ENCODE measurements around the gene DSG2.

Gene DSG2

DNA sequence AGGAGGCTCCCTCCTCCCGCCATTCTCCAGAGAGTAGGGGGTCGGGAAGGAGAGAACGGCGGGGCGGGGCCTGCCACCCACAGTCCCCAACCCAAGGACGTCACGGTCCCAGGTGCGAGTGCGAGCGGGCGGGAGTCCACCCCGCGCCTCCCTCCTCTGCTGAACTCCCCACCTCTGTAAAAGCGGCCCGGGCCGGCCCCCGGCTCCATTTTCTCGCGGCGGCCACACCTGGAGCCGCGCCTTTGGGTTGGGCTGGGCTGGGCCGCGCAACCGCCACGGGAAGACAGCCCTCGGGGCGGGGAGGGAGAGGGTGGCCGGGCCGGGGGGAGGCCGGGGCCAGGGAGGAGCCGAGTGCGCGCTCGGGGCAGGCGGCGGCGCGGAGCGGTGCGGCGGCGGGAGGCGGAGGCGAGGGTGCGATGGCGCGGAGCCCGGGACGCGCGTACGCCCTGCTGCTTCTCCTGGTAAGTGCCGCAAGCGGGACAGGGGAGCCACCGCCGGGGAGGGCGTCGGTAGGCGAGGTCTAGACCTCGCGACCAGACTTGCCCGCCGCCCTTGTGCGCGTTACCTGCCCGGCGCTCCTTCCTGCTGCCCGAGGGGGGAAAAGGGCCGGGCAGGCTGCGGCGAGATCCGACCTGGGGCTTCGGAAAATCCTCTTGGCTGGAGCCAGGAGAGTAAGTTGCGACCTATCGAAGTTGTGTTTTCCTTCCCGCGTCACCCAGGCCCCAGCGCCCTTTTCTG lies at the start of gene DSG2:
Gene DSG2 (plus strand): TSS at position 342 of the 738 bp plus-strand sequence. CDS start 75 bp downstream, at position 417.
- H3K9me2 ChIP-seq (ENCODE audit: low read depth, low read length): no peaks in the 10 kb centered on the region
- H3K4me3 ChIP-seq (ENCODE audit: low read depth, low read length, poor library complexity, severe bottlenecking): no peak within 1 kb of the TSS
- no peaks in the 10 kb centered on the region for H3K36me3 ChIP-seq (ENCODE audit: insufficient read depth, low read length)
- no peaks in the 10 kb centered on the region for H3K9me3 ChIP-seq (ENCODE audit: low read length)
- TF ChIP-seq EZH2 (IDR thresholded peaks at IDR 0.05; ENCODE audit: borderline replicate concordance, low read length): no peak
- TF ChIP-seq, protein P1, sequence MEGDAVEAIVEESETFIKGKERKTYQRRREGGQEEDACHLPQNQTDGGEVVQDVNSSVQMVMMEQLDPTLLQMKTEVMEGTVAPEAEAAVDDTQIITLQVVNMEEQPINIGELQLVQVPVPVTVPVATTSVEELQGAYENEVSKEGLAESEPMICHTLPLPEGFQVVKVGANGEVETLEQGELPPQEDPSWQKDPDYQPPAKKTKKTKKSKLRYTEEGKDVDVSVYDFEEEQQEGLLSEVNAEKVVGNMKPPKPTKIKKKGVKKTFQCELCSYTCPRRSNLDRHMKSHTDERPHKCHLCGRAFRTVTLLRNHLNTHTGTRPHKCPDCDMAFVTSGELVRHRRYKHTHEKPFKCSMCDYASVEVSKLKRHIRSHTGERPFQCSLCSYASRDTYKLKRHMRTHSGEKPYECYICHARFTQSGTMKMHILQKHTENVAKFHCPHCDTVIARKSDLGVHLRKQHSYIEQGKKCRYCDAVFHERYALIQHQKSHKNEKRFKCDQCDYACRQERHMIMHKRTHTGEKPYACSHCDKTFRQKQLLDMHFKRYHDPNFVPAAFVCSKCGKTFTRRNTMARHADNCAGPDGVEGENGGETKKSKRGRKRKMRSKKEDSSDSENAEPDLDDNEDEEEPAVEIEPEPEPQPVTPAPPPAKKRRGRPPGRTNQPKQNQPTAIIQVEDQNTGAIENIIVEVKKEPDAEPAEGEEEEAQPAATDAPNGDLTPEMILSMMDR (IDR thresholded peaks at IDR 0.05; ENCODE audit: low read length): no peak
- no peaks in the 10 kb centered on the region for H3F3A ChIP-seq (ENCODE audit: insufficient read depth, low read length)
- no peaks in the 10 kb centered on the region for H4K20me1 ChIP-seq (ENCODE audit: insufficient read depth, low read length)
- H3K27me3 ChIP-seq (ENCODE audit: insufficient read depth, low read length): no peaks in the 10 kb centered on the region
- H3K4me1 ChIP-seq (ENCODE audit: insufficient read depth, low read length, severe bottlenecking): no peaks in the 10 kb centered on the region
- no peak within 1 kb of the TSS for H3K9ac ChIP-seq (ENCODE audit: low read length)
- H3K27ac ChIP-seq (ENCODE audit: low read depth, low read length, poor library complexity, severe bottlenecking): no peak within 1 kb of the TSS
- H2AFZ ChIP-seq (ENCODE audit: low read length): no peak within 1 kb of the TSS
- no peaks in the 10 kb centered on the region for H3K79me2 ChIP-seq (ENCODE audit: insufficient read depth, low read length)
- H3K4me2 ChIP-seq (ENCODE audit: low read length): no peak within 1 kb of the TSS

DNA sequence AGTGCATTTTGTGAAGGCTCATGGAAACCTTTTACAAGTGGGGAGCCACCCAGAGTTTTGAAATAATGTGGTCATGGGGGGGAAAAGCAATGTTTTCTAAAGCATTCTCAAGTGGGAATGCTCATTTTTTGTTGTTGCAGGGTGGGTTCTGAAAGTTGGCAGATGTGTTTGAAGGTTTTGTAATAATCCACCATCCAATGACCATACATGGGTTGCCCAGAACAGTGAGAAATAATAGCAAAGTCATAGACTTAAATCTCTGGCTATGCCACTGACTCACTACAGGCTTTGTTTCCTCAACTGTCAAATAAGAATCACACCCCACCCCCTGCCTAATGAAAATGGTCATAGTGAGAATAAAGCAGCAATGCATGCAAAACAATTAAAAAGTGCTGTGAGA lies 47.6 kb upstream of the DSG2 start:
- H2AFZ ChIP-seq (ENCODE audit: low read length): no peak overlapping the region
- H4K20me1 ChIP-seq (ENCODE audit: insufficient read depth, low read length): no peaks in the 10 kb centered on the region
- no peaks in the 10 kb centered on the region for H3K9me2 ChIP-seq (ENCODE audit: low read depth, low read length)
- H3K36me3 ChIP-seq (ENCODE audit: insufficient read depth, low read length): no peaks in the 10 kb centered on the region
- H3K9me3 ChIP-seq (ENCODE audit: low read length): no peaks in the 10 kb centered on the region
- TF ChIP-seq, protein P1 (IDR thresholded peaks at IDR 0.05; ENCODE audit: low read length): no peak
- no peak for TF ChIP-seq EZH2 (IDR thresholded peaks at IDR 0.05; ENCODE audit: borderline replicate concordance, low read length)
- no peaks in the 10 kb centered on the region for H3F3A ChIP-seq (ENCODE audit: insufficient read depth, low read length)
- H3K27ac ChIP-seq (ENCODE audit: low read depth, low read length, poor library complexity, severe bottlenecking): no peak overlapping the region
- H3K4me2 ChIP-seq (ENCODE audit: low read length): no peak overlapping the region
- H3K79me2 ChIP-seq (ENCODE audit: insufficient read depth, low read length): no peaks in the 10 kb centered on the region
- H3K27me3 ChIP-seq (ENCODE audit: insufficient read depth, low read length): no peaks in the 10 kb centered on the region
- H3K4me1 ChIP-seq (ENCODE audit: insufficient read depth, low read length, severe bottlenecking): no peaks in the 10 kb centered on the region
- H3K4me3 ChIP-seq (ENCODE audit: low read depth, low read length, poor library complexity, severe bottlenecking): no peak overlapping the region
- no peak overlapping the region for H3K9ac ChIP-seq (ENCODE audit: low read length)

DNA sequence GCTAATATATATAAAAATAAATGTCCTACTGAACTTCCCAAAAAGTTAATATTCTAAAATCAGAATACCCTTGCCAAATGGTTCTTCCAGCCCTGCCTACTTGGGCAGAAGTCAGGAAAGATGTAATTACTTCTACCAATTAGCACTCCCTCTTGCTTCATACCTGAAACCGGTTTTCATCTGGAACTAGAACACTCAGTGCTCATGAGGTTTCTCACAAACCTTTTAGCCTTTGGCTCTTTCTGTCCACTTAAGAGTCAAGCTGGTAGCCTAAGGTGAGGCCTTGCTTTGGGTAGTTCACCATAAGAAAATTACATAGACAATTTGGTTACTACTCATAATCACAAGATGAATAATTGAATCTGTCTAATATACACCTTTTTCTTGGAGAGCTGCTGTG lies 46.4 kb upstream of the DSG2 start:
- Histone ChIP-seq H3K9ac (ENCODE audit: low read length) (no peak overlapping the region), H2AFZ (ENCODE audit: low read length) (no peak overlapping the region)

More for the DNA sequence above, 46.4 kb upstream of the DSG2 start:
- Histone ChIP-seq H3K9me2 (ENCODE audit: low read depth, low read length) (no peaks in the 10 kb centered on the region), H3K4me1 (ENCODE audit: insufficient read depth, low read length, severe bottlenecking) (no peaks in the 10 kb centered on the region), H3K79me2 (ENCODE audit: insufficient read depth, low read length) (no peaks in the 10 kb centered on the region), H3K4me2 (ENCODE audit: low read length) (no peak overlapping the region), H3K4me3 (ENCODE audit: low read depth, low read length, poor library complexity, severe bottlenecking) (no peak overlapping the region), H3F3A (ENCODE audit: insufficient read depth, low read length) (no peaks in the 10 kb centered on the region), H4K20me1 (ENCODE audit: insufficient read depth, low read length) (no peaks in the 10 kb centered on the region), H3K36me3 (ENCODE audit: insufficient read depth, low read length) (no peaks in the 10 kb centered on the region), H3K27me3 (ENCODE audit: insufficient read depth, low read length) (no peaks in the 10 kb centered on the region), H3K27ac (ENCODE audit: low read depth, low read length, poor library complexity, severe bottlenecking) (no peak overlapping the region), H3K9me3 (ENCODE audit: low read length) (no peaks in the 10 kb centered on the region)
- TF ChIP-seq EZH2 (IDR thresholded peaks at IDR 0.05; ENCODE audit: borderline replicate concordance, low read length): no peak
- TF ChIP-seq, protein P1 (IDR thresholded peaks at IDR 0.05; ENCODE audit: low read length): no peak

Measured in OCI-LY1 (cell line).